Activated CD4-positive, alpha-beta T cell treated with anti-CD3 and anti-CD28 coated beads, Interleukin-2, Interleukin-6, amounts not matched to agents 100 ng/mL and 50 ng/mL, durations not matched to agents 16 hours and 8 hours (primary cell): ENCODE data around the gene SMYD3.

Experiments used
- DNase-seq: peaks from one replicate; pipeline ENCODE4 v3.0.0-alpha.2; 2020

Gene SMYD3

GRCh38 chr1:246162560-246162959 lies 344.5 kb downstream of the SMYD3 start:
- no peak for DNase-seq

GRCh38 chr1:246161626-246162025 lies 345.5 kb downstream of the SMYD3 start:
- DNase-seq = no peak

- DNase-seq = no peak
Measured at GRCh38 chr1:246160905-246161304, 346.2 kb downstream of the SMYD3 start.

GRCh38 chr1:246160374-246160773 lies 346.7 kb downstream of the SMYD3 start:
- no peak for DNase-seq

GRCh38 chr1:246159279-246160227 lies 347.5 kb downstream of the SMYD3 start:
- DNase-seq = no peak

- no peak for DNase-seq
Measured at GRCh38 chr1:246158131-246158530, 348.9 kb downstream of the SMYD3 start.

- no peak for DNase-seq
Measured at GRCh38 chr1:246157516-246157915, 349.6 kb downstream of the SMYD3 start.

- no peak for DNase-seq
Measured at GRCh38 chr1:246156847-246157246, 350.2 kb downstream of the SMYD3 start.

GRCh38 chr1:246155923-246156322 lies 351.2 kb downstream of the SMYD3 start:
- no peak for DNase-seq

- DNase-seq = no peak
Measured at GRCh38 chr1:246153796-246154212, 353.3 kb downstream of the SMYD3 start.

- DNase-seq = no peak
Measured at GRCh38 chr1:246152986-246153431, 354.1 kb downstream of the SMYD3 start.

- DNase-seq = no peak
Measured at GRCh38 chr1:246151796-246152434, 355.2 kb downstream of the SMYD3 start.

GRCh38 chr1:246149543-246149942 lies 357.5 kb downstream of the SMYD3 start:
- DNase-seq = no peak

- no peak for DNase-seq
Measured at GRCh38 chr1:246147524-246148461, 359.3 kb downstream of the SMYD3 start.

- DNase-seq = no peak
Measured at GRCh38 chr1:246146804-246147523, 360.1 kb downstream of the SMYD3 start.

GRCh38 chr1:246145900-246146299 lies 361.2 kb downstream of the SMYD3 start:
- no peak for DNase-seq

- DNase-seq = no peak
Measured at GRCh38 chr1:246144931-246145330, 362.1 kb downstream of the SMYD3 start.

GRCh38 chr1:246142320-246142893 lies 364.7 kb downstream of the SMYD3 start:
- DNase-seq = no peak

GRCh38 chr1:246141306-246141705 lies 365.8 kb downstream of the SMYD3 start:
- no peak for DNase-seq

- DNase-seq = no peak
Measured at GRCh38 chr1:246139745-246140182, 367.3 kb downstream of the SMYD3 start.

GRCh38 chr1:246138781-246139180 lies 368.3 kb downstream of the SMYD3 start:
- no peak for DNase-seq

- DNase-seq = no peak
Measured at GRCh38 chr1:246136477-246136876, 370.6 kb downstream of the SMYD3 start.
